ENCODE data around the gene LMBR1L. TPM values are rescaled to one million over a fixed set of nuclear protein-coding genes. Genes with fewer than 3 reads are reported as not detected.
"Not testable (repeated sequence)": the region's sequence is repeated elsewhere in the genome, so short reads cannot be mapped to it uniquely, and the experiment has no call there.

The LMBR1L gene
- total RNA-seq, 1 donor from 2014 or later, result 105 TPM

- peak overlapping the region; percentile 97 for H3K4me3 Mint-ChIP-seq
- H3K4me1 Mint-ChIP-seq (ENCODE audit: unreplicated experiment), result peaks cover 25% of the 10 kb centered on the region
These were observed 18.9 kb upstream of the LMBR1L start for GRCh38 chr12:49129332-49130150.

DNA sequence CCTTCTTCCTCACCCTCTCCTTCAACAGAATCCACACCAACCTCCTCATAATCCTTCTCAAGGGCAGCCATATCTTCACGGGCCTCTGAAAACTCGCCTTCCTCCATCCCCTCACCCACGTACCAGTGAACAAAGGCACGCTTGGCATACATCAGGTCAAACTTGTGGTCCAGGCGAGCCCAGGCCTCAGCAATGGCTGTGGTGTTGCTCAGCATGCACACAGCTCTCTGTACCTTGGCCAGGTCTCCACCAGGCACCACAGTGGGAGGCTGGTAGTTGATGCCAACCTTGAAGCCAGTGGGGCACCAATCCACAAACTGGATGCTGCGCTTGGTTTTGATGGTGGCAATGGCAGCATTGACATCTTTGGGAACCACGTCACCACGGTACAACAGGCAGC is 17.3 kb upstream of the LMBR1L start:
- H3K36me3 Mint-ChIP-seq, result peaks cover 39% of the 10 kb centered on the region
- not testable (repeated sequence) for H3K9me3 Mint-ChIP-seq; DNase-seq (ENCODE audit: extremely low spot score, unreplicated experiment); H3K27me3 Mint-ChIP-seq
- H3K4me1 Mint-ChIP-seq (ENCODE audit: unreplicated experiment), result peaks cover 25% of the 10 kb centered on the region
- peak overlapping the region; percentile 23 for H3K27ac Mint-ChIP-seq
- H3K4me3 Mint-ChIP-seq, result peak overlapping the region; percentile 45

More at GRCh38 chr12:49129332-49130150, 18.9 kb upstream of the LMBR1L start:
- Mint-ChIP-seq H3K27ac (peak overlapping the region; percentile 99), H3K36me3 (peaks cover 39% of the 10 kb centered on the region), H3K27me3 (no peaks in the 10 kb centered on the region), H3K9me3 (no peaks in the 10 kb centered on the region)
- no peak for TF ChIP-seq CTCF (conservative IDR thresholded peaks at IDR 0.05)
- DNase-seq (ENCODE audit: extremely low spot score, unreplicated experiment), result no peak

DNA sequence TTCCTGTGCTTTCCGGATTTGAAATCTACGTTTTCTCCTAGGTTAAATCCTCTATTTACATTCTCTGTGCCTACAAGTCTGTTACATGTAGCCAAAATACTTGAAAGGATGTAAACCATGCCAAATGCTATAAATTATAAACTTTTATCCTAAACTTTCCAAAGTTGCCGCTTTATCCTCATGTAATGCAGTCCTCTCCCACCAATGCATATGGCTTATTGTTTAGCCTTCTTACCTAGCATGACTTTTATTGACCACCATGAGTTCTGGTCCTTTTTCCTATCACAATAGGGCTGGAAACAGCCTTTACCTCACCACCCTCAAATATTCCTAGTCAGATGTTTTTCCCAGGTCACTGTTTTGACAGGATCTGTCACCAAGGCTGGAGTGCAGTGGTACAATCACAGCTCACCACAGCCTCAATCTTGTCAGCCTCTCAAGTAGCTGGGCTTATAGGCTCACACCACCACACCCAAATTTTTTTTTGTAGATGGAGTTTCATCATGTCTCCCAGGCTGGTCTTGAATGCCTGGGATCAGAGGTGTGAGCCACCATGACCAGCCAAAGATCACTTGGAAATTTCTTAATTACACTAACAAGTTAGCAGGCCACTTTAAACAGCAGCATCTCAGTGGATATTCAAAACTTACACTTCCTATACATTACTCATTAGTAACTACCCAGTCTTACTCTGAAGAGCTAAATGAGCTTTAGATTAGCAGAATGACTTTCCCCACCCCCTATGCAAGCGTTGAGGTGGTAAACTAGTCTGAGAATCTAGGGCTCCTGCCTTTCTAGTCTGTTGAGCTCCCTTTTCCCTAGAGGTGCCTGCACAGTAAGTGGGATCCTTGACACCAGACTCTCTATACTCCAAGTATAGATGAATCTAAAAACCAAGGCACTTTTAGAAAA is 16.5 kb upstream of the LMBR1L start:
- Mint-ChIP-seq H3K4me1 (ENCODE audit: unreplicated experiment) (peaks cover 17% of the 10 kb centered on the region), H3K9me3 (no peaks in the 10 kb centered on the region), H3K27ac (peak overlapping the region; percentile 37), H3K27me3 (no peaks in the 10 kb centered on the region), H3K36me3 (peaks cover 39% of the 10 kb centered on the region), H3K4me3 (peak overlapping the region; percentile 45)
- no peak for TF ChIP-seq CTCF (conservative IDR thresholded peaks at IDR 0.05)
- DNase-seq (ENCODE audit: extremely low spot score, unreplicated experiment), result no peak

GRCh38 chr12:49121047-49121696 is 10.5 kb upstream of the LMBR1L start:
- no peak overlapping the region for H3K27ac Mint-ChIP-seq

GRCh38 chr12:49111206-49111605 is 559 bp upstream of the LMBR1L start:
- Mint-ChIP-seq H3K4me1 (ENCODE audit: unreplicated experiment) (peaks cover 28% of the 10 kb centered on the region), H3K9me3 (no peaks in the 10 kb centered on the region), H3K4me3 (peak overlapping the region; percentile 99), H3K36me3 (no peaks in the 10 kb centered on the region), H3K27me3 (no peaks in the 10 kb centered on the region), H3K27ac (peak overlapping the region; percentile 98)
- DNase-seq (ENCODE audit: extremely low spot score, unreplicated experiment), result no peak
- TF ChIP-seq CTCF (conservative IDR thresholded peaks at IDR 0.05), result no peak

More at GRCh38 chr12:49121047-49121696, 10.5 kb upstream of the LMBR1L start:
- no peaks in the 10 kb centered on the region for H3K9me3 Mint-ChIP-seq
- peaks cover 5% of the 10 kb centered on the region for H3K4me1 Mint-ChIP-seq (ENCODE audit: unreplicated experiment)
- H3K36me3 Mint-ChIP-seq, result peaks cover 4% of the 10 kb centered on the region
- no peak for DNase-seq (ENCODE audit: extremely low spot score, unreplicated experiment)
- no peak overlapping the region for H3K4me3 Mint-ChIP-seq
- no peaks in the 10 kb centered on the region for H3K27me3 Mint-ChIP-seq
- TF ChIP-seq CTCF (conservative IDR thresholded peaks at IDR 0.05), result peak; percentile 75

Measured in type B pancreatic cell (in vitro differentiated cells).